GM10266 (cell line): Measurements from ENCODE around the gene ADAMTS9.

Experiments used
- DNase-seq: peaks from one replicate; pipeline ENCODE4 v3.0.0; 2012; ENCODE audit errors: extremely low spot score
- TF ChIP-seq, protein P1 (sequence below): IDR thresholded peaks from 2 replicates; pipeline ENCODE4 v1.5.1; 2012; ENCODE audit warnings: mild to moderate bottlenecking, low read depth; ENCODE audit not compliant: control insufficient read depth, insufficient read depth; ENCODE audit errors: missing control alignments

Gene ADAMTS9

DNA sequence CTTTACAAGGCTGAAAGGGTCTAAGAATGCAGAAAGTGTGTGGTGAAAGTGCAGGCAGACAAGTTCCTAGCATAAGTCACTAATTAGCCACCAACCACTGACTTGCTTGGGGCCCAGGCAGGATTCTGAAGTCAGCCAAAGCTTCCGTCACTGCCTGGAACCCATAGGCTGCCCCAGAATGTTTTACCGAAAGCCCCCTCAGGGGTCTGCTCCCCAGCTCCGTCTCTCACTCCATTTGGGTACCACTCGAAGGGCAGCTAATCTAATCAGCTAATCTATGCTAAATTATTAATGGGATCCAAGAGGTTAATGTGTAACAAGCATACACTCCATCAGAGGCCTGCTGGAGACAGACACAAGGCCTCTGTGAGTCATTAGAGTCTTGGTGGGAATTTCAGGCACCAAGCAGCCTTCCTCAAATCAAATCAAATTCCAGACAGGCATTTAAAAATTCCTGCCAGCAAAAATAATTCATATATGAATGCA lies 13.2 kb downstream of the ADAMTS9 start:
- DNase-seq = no peak

DNA sequence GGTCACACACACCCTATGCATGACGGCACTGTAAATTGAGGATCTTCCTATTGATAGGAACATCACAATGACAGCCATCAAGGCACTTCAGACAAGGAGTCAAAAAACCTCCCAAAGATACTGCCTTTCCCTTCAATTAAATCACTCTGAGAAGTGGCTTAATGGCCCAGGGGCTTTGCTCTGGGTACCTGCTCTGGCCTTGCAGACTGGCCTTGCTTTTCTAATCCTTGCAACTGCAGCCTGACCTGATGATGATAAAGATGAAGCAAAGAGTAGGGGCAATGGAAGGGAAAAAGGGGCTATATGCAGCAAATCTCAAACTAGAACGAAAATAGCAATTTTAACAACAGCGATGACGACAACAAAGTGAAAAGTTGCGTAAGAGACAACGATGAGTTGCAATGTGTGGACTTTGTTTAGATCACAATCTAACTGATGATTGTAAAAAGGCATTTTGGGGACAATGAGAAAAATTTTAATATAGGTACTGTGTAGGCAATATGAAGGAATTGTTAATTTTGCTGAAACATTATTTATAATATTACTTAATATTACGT lies 14.6 kb downstream of the ADAMTS9 start:
- DNase-seq = no peak
- TF ChIP-seq, protein P1, sequence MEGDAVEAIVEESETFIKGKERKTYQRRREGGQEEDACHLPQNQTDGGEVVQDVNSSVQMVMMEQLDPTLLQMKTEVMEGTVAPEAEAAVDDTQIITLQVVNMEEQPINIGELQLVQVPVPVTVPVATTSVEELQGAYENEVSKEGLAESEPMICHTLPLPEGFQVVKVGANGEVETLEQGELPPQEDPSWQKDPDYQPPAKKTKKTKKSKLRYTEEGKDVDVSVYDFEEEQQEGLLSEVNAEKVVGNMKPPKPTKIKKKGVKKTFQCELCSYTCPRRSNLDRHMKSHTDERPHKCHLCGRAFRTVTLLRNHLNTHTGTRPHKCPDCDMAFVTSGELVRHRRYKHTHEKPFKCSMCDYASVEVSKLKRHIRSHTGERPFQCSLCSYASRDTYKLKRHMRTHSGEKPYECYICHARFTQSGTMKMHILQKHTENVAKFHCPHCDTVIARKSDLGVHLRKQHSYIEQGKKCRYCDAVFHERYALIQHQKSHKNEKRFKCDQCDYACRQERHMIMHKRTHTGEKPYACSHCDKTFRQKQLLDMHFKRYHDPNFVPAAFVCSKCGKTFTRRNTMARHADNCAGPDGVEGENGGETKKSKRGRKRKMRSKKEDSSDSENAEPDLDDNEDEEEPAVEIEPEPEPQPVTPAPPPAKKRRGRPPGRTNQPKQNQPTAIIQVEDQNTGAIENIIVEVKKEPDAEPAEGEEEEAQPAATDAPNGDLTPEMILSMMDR = no peak

More for the DNA sequence above, 13.2 kb downstream of the ADAMTS9 start:
- TF ChIP-seq, protein P1 = no peak

DNA sequence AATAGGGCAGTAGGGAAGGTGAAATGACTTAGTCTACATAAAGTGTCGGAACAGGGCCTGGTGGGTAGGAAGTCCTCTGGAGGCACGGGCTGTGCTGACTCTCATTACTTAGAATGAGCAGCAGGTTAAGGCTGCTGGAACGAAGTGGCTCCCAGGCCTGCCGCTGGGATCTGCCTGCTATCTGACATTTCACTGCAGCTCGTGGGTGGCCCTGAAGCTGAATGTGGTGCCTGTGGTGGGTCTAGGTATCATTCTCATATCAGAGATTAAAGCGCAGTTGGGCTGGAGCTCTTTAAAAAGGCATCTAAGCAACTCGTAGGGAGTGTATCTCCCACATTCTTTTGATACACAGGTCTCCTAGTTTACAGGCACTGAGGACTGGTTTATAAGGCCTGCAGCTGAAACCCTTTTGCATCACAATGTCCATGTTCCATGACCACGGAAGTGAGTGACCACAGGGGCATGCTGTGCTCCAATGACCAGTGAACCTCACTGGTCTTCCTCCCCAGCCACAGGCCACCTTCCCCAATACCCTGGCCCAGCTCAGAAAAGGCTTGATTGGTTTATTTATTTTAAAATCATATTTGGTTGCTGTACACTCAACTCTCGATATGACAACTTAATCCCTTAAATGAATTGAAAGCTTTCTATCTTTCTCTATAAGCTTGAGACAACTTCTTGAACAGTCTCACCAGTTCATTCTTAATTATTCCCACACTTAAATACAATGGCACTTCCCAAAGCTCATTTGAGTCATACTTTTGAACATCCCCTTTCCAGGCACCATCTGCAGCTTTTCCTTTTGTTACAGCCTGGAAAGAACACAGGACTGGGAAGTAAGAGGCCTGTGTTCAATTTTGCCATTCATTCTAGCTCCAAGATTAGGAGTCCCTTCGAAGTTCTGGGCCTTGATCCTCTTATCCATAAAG lies 19.0 kb downstream of the ADAMTS9 start:
- DNase-seq = no peak
- TF ChIP-seq, protein P1 = no peak

DNA sequence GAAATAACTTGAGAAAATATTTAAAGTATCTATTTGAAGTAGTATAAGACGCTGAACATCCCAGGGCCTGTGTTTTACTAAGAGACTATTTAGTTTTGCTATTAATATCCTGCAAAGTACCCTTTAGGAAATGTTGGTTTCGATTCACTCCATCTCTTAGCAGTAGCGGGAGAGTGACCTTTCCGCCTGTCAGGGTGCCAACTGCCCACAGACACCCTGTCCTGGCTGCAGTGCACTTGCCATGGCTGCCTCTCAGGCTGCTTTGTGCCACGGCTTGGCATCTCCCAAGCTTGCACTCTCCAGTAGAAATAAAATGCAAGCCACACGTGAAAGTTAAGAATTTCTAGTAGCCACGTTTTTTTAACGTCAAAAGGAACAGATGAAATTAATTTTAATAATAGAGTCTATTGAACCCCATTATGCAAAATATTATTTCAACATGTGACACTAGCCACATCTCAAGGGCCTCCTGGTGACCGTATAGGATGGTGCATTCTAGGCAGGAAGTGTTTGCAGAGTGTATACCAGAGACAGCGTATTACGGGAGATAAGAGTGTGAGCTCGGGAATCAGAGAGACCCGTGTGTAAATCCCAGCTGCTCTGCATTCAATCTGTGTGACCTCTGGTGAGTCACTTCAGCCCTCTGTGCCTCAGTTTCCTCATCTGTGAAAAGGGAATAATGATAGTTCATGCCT lies 19.8 kb downstream of the ADAMTS9 start:
- TF ChIP-seq, protein P1 = no peak

DNA sequence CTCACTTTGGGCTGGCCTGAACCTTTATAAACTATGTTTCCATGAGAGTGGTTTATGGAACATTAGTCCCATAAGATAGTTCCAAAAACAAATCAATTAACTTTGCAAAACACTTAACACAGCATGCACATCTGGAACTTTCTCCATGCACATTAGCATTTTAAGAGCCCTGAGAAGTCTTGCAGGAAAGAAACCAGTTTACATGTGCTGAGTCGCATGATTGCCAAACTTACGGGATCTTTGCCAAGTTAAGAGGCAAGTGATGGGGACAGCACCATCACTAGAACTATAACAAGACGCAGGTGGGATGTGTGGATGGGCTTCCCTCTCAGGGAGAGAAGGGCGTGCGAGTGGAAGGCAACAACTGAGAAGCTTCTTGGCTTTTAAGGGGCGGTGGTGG lies 20.7 kb downstream of the ADAMTS9 start:
- no peak for DNase-seq
- TF ChIP-seq, protein P1 = no peak

More for the DNA sequence above, 19.8 kb downstream of the ADAMTS9 start:
- no peak for DNase-seq

DNA sequence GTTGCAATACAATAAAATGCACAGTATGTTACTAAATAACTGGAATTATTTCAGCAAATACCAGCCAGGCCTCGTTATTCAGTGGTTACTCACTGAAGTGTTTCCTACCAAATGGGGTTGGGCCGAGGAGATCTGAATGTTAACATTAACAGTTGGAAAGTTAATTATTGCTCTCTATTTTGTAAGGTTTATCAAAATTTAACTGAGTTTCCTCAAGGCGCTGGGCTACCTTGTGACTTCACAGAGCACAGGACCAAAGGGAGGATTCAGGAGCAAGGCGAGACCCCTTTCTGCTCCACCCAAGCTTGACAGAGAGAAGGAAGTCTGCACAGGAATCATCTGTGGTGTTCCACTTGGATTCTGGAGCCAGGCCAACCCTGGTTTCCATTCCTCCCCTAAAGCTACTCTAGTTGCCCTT lies 21.6 kb downstream of the ADAMTS9 start:
- TF ChIP-seq, protein P1 = no peak
- DNase-seq = no peak
